ENCODE measurements around the gene INCENP.

GRCh38 chr11:62104816-62105653 is 18.8 kb upstream of the INCENP start:
- no peak for TF ChIP-seq HDAC2 (IDR thresholded peaks at IDR 0.05)
- no peak for TF ChIP-seq CTCF (IDR thresholded peaks at IDR 0.05)
- no peak for TF ChIP-seq USF2 (IDR thresholded peaks at IDR 0.05)
- TF ChIP-seq SMC3 (IDR thresholded peaks at IDR 0.05) = no peak
- TF ChIP-seq ZNF302 (CRISPR knock-in tag; IDR thresholded peaks at IDR 0.05) = no peak
- TF ChIP-seq BHLHE40 (IDR thresholded peaks at IDR 0.05; ENCODE audit: low read depth, low read length) = no peak
- no peak for TF ChIP-seq JUN (IDR thresholded peaks at IDR 0.05)
- TF ChIP-seq CHD2 (IDR thresholded peaks at IDR 0.05; ENCODE audit: low read length, partially characterized antibody) = no peak
- no peak for TF ChIP-seq PBX3 (IDR thresholded peaks at IDR 0.05)
